ENCODE measurements around the gene SERPINA12. TPM values are rescaled to one million over a fixed set of nuclear protein-coding genes. Genes with fewer than 3 reads are reported as not detected.

SERPINA12 gene
- total and polyA plus RNA-seq, 2 of the 13 experiments (the other 11 are each of a cell fraction or from before 2014, with no cell fraction given) = 0.08 TPM; not detected in 1

GRCh38 chr14:94540031-94540794, 30.9 kb upstream of the SERPINA12 start (continued):
- TF ChIP-seq ZFX (CRISPR knock-in tag; IDR thresholded peaks at IDR 0.05; ENCODE audit: low read depth) (peak; percentile 52; the same call in 1 of the 2 replicates), FOSL2 (CRISPR knock-in tag; IDR thresholded peaks at IDR 0.05) (no peak; the same call in 1 of the 2 replicates), ATRX (CRISPR knock-in tag; IDR thresholded peaks at IDR 0.05; ENCODE audit: borderline replicate concordance) (no peak), FOXO1 (CRISPR knock-in tag; IDR thresholded peaks at IDR 0.05) (peak; percentile 36; the same call in 1 of the 2 replicates), ARNTL (CRISPR knock-in tag; IDR thresholded peaks at IDR 0.05) (0 out of 2 replicates have a peak, but pooled peaks have one; percentile 3), TBX2 (CRISPR knock-in tag; IDR thresholded peaks at IDR 0.05; ENCODE audit: borderline replicate concordance) (0 out of 2 replicates have a peak, but pooled peaks have one; percentile 44), LCORL (IDR thresholded peaks at IDR 0.05) (no peak), LCORL (CRISPR knock-in tag; IDR thresholded peaks at IDR 0.05) (no peak), ZNF331 (CRISPR knock-in tag; IDR thresholded peaks at IDR 0.05) (0 out of 2 replicates have a peak, but pooled peaks have one; percentile 35), SALL1 (CRISPR knock-in tag; IDR thresholded peaks at IDR 0.05) (peak; percentile 11; the same call in 1 of the 2 replicates), PRDM4 (CRISPR knock-in tag; IDR thresholded peaks at IDR 0.05; ENCODE audit: borderline replicate concordance) (no peak), ZNF878 (CRISPR knock-in tag; IDR thresholded peaks at IDR 0.05) (0 out of 2 replicates have a peak, but pooled peaks have one; percentile 26), ZNF230 (CRISPR knock-in tag; IDR thresholded peaks at IDR 0.05) (no peak), DMAP1 (CRISPR knock-in tag; IDR thresholded peaks at IDR 0.05) (0 out of 2 replicates have a peak, but pooled peaks have one; percentile 26), ZSCAN22 (CRISPR knock-in tag; IDR thresholded peaks at IDR 0.05) (no peak), HOMEZ (CRISPR knock-in tag; IDR thresholded peaks at IDR 0.05; ENCODE audit: low read depth) (0 out of 2 replicates have a peak, but pooled peaks have one; percentile 38)
- TF ChIP-seq, protein P1, sequence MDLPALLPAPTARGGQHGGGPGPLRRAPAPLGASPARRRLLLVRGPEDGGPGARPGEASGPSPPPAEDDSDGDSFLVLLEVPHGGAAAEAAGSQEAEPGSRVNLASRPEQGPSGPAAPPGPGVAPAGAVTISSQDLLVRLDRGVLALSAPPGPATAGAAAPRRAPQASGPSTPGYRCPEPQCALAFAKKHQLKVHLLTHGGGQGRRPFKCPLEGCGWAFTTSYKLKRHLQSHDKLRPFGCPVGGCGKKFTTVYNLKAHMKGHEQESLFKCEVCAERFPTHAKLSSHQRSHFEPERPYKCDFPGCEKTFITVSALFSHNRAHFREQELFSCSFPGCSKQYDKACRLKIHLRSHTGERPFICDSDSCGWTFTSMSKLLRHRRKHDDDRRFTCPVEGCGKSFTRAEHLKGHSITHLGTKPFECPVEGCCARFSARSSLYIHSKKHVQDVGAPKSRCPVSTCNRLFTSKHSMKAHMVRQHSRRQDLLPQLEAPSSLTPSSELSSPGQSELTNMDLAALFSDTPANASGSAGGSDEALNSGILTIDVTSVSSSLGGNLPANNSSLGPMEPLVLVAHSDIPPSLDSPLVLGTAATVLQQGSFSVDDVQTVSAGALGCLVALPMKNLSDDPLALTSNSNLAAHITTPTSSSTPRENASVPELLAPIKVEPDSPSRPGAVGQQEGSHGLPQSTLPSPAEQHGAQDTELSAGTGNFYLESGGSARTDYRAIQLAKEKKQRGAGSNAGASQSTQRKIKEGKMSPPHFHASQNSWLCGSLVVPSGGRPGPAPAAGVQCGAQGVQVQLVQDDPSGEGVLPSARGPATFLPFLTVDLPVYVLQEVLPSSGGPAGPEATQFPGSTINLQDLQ (CRISPR knock-in tag; IDR thresholded peaks at IDR 0.05) = no peak
- TF ChIP-seq, protein P2, sequence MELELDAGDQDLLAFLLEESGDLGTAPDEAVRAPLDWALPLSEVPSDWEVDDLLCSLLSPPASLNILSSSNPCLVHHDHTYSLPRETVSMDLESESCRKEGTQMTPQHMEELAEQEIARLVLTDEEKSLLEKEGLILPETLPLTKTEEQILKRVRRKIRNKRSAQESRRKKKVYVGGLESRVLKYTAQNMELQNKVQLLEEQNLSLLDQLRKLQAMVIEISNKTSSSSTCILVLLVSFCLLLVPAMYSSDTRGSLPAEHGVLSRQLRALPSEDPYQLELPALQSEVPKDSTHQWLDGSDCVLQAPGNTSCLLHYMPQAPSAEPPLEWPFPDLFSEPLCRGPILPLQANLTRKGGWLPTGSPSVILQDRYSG (CRISPR knock-in tag; IDR thresholded peaks at IDR 0.05) = no peak
- TF ChIP-seq, protein P3, sequence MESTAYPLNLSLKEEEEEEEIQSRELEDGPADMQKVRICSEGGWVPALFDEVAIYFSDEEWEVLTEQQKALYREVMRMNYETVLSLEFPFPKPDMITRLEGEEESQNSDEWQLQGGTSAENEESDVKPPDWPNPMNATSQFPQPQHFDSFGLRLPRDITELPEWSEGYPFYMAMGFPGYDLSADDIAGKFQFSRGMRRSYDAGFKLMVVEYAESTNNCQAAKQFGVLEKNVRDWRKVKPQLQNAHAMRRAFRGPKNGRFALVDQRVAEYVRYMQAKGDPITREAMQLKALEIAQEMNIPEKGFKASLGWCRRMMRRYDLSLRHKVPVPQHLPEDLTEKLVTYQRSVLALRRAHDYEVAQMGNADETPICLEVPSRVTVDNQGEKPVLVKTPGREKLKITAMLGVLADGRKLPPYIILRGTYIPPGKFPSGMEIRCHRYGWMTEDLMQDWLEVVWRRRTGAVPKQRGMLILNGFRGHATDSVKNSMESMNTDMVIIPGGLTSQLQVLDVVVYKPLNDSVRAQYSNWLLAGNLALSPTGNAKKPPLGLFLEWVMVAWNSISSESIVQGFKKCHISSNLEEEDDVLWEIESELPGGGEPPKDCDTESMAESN (CRISPR knock-in tag; conservative IDR thresholded peaks at IDR 0.05) = peak; percentile 53; the same call in 1 of the 2 replicates

Measured in HepG2 (cell line).